AG09309 (cell line): ENCODE results near the gene NFIC.

Source experiments
- DNase-seq: peaks from one replicate; pipeline ENCODE4 v3.0.0-alpha.2; 2010; ENCODE audit warnings: low read depth
- H3K4me3 ChIP-seq: 2 replicates; pipeline ENCODE4 v1.5.1; 2011; ENCODE audit warnings: mild to moderate bottlenecking, low read depth, low read length, moderate library complexity; ENCODE audit not compliant: control insufficient read depth
- CTCF ChIP-seq: IDR thresholded peaks from 2 replicates; pipeline ENCODE4 v1.5.1; 2011; ENCODE audit warnings: mild to moderate bottlenecking, low read depth, low read length, inconsistent platforms; ENCODE audit not compliant: insufficient read depth, control insufficient read depth; ENCODE audit errors: missing control alignments

NFIC gene

GRCh38 chr19:3359015-3359918 lies 7.1 kb upstream of the NFIC start:
- no peak for DNase-seq
- H3K4me3 ChIP-seq: peak overlapping the region; percentile 78
- TF ChIP-seq CTCF: no peak

- DNase-seq: no peak
- no peak for TF ChIP-seq CTCF
- peak overlapping the region; percentile 78 for H3K4me3 ChIP-seq
Observed at GRCh38 chr19:3359919-3360420, 6.4 kb upstream of the NFIC start.

DNA sequence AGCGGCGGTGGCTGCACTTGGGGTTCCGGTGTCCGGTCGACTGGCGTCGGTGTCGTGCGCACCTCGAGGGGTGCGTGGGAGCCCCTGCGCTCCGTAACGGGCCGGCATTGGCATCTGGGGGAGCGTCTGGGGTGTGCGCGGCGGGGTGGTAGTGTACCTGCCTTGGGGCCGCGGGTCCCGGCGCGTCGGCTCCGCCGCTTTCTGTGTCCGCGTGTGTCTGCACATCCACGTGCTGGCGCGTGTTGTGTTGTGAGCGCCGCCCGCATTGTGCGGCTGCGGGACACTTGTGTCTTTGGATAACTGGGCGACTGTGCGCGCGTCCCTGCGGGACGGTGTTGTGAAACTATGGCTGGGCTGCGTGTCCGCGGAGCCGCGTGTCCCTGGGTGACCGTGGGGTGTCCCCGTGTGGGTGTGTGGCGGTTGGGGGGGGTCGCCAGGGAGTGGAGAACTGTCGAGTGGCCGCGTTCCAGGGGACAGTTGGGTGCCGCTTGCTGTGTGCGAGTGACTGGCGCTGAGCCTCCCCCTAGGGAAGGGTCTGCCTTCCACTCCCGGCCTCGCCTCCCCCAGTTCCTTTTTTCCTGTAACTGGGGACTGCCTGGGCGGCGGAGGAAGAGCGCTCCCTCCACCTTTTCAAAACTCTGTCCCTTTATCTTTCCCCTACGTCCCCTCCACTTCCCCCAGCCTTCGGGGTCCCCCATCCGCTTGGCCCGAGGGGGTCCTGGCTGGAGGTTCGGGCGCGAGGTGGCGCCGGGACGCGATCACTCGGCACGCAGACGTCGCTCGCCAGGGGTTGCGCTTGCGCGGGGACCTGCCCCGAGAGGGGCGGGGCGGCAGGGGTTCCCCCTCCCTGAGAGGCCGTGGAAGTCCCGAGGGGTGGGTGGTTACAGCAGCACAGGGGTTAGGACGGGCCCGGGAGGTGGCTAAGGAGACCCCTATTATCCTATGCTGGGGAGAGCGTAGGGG lies 5.7 kb upstream of the NFIC start:
- peak overlapping the region; percentile 63 for H3K4me3 ChIP-seq
- peak; percentile 13 for TF ChIP-seq CTCF
- DNase-seq: no peak

DNA sequence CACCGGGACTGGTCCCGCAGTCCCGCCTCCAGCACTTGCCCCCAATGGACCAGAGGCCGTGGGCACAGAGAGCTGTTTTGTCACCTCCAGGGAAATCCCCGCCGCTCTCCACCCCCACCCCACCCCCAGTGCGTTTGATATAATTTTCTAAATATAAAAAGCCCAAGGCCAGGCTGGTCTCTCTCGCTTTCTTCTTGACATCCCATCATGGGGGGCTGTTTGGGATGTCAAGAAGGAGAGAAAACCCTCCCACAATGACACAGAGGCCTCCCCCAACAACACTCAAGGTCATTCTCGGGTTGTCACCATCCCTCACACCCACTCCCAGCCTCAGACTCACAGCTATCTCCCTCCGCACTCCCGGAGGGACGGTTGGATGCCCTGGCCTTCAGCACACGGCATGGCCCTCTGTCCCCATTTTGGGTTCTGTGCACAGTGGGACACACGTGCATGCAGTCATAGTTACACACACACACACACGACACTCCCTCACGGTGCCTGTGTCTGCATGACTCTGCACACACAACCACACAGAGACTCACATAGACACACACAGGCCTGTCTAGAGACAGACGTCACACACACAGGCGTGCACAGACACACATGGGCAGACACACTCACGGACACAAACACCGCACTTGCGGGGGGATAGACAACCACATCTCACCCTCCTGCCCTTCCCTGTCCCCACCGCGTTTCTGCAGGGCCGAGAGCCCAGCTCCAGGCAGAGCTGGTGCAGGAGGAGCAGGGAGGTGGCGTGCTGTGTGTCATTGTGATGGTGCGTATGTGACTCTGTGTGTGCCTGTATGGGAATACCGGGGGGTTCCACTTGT lies 4.8 kb upstream of the NFIC start:
- H3K4me3 ChIP-seq: peak overlapping the region; percentile 63
- TF ChIP-seq CTCF: no peak
- DNase-seq: no peak

DNA sequence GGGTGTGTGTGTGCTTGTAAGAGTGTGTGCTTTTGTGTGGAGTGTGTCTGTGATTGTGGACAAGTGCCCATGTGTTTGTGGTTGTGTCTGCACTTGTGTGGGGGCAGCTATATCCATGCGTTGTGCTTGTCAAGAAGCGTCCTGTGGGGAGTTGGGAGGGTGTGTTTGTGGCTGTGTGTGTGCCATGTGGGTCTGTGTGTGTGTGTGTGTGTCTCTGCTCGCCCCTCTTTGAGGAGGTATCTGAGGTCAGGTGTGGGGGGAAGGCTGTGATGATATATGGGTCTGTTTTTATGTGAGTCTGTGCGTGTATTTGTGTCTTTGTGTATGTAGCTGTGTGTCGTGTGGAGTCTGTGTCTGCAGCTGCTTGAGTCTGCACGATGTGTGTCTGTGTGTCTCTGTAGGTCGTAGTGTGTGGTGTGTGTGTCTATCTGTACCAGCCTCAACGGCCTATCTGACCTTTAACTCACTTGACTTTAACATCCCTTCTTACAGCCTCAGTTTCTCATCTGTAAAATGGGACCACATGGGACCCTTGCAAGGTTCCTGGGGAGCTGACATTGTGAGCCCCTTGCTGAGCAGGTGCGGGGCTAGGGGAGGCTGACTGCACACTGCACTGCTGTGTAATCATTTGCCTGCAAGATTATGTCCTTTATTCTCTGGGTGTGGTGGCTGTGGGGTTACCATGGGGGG lies 4.0 kb upstream of the NFIC start:
- no peak for DNase-seq
- H3K4me3 ChIP-seq: no peak overlapping the region
- TF ChIP-seq CTCF: no peak
